Testis (tissue), 2 donors: Measurements from ENCODE around the gene SCGB2A2.

Source experiments
- POLR2A ChIP-seq: fragments of 450-650 bp; IDR thresholded peaks from one replicate; pipeline ENCODE4 v1.6.1; 2017; ENCODE audit warnings: antibody characterized with exemption, mild to moderate bottlenecking, moderate library complexity
- TF ChIP-seq, protein P1 (sequence below), 3 experiments: fragments of 450-650 bp in 2 of 3; fragments of 200-600 bp in 1 of 3; sonication (generic) in 1 of 3; IDR thresholded peaks; one replicate each; pipeline ENCODE4 v1.5.1; 2016 to 2019; ENCODE audit warnings: antibody characterized with exemption in 3 of 3, mild to moderate bottlenecking in 2 of 3, moderate library complexity in 1 of 3

- TF ChIP-seq, protein P1, sequence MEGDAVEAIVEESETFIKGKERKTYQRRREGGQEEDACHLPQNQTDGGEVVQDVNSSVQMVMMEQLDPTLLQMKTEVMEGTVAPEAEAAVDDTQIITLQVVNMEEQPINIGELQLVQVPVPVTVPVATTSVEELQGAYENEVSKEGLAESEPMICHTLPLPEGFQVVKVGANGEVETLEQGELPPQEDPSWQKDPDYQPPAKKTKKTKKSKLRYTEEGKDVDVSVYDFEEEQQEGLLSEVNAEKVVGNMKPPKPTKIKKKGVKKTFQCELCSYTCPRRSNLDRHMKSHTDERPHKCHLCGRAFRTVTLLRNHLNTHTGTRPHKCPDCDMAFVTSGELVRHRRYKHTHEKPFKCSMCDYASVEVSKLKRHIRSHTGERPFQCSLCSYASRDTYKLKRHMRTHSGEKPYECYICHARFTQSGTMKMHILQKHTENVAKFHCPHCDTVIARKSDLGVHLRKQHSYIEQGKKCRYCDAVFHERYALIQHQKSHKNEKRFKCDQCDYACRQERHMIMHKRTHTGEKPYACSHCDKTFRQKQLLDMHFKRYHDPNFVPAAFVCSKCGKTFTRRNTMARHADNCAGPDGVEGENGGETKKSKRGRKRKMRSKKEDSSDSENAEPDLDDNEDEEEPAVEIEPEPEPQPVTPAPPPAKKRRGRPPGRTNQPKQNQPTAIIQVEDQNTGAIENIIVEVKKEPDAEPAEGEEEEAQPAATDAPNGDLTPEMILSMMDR (IDR thresholded peaks at IDR 0.05) = no peak
- no peak for TF ChIP-seq POLR2A
Observed at GRCh38 chr11:62315431-62315830, 45.5 kb downstream of the SCGB2A2 start.
